AG08396 (cell line): ENCODE results near the gene ZSCAN21.
A peak's percentile ranks its signal among the peaks of the same experiment; 100 is the strongest.

Experiments used
- DNase-seq: peaks from one replicate; pipeline ENCODE4 v3.0.0; 2012; ENCODE audit warnings: low spot score, mixed read lengths

Gene ZSCAN21

DNA sequence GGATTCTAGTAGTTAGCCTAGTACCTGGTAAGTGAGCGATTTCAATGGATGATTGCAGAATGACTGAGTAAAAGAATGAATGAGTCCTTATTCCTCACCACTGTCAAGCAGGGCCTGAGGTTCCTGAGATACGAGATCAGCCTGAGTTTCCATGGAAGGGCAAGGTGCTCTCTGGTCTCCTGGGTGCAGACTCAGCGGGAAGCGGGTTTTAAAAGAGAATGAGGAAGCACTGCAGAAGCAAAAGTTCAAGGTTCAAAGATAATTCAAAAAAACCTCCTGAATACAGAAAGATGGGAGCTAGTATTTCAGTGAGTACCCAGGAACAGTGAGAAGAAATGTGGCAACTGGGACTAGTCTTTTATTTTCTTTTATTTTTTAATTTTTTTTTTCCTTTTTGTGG lies 27.6 kb downstream of the ZSCAN21 start:
- DNase-seq, result no peak

DNA sequence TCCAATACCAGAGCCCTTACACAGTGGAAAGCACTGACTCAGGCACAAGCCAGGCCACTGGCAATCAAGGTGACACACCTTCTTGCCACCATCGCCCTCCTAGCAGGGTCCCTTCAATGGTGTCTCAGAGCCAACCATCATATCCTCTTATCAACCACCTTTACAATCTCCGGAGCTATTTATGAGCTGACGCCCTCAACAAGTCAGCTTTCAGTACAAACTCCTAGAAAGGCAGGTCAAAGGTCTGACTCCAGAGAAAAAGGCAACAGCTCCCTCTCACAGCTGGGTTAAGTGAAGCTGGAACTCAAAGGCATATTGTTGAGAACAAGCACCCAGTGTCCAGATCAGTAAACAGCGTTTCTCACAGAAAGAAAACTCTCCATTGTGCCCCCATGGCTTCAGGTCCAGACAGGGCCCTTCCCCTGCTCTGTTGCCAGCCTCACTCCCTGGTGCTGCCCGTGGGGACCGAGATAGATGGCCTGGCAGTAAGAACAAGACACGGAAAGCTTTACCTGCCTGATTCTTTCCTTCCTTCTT lies 29.5 kb downstream of the ZSCAN21 start:
- no peak for DNase-seq

DNA sequence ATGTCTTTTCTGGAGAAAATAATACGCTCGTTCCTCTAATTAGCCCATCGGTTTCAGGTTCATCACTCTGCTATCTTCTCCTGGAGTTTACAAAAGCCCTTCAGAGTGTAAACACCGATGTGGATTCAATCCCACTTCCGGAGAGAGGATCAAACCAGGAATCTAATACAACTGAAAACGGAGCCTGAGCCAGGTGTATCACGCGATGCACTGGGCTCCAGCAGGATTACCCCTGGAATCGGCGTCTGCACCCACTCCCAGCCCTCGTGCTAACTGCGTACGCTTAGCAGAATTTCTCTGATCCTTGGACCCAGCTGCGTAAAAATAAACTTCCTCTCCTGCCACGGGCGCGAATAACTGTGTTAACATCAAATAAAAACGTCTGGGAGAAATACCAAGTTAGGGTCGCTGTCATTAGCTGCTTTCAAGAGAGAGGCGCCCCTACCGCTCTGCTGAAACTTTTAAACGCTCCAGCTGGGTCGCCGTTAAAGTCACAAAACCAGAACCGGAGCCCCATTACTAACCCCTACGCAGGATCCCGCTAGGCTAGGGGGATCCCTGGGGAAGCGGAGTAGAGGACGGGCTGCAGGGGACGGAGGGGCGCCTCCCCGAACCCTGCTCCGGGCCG lies 31.4 kb downstream of the ZSCAN21 start:
- no peak for DNase-seq

DNA sequence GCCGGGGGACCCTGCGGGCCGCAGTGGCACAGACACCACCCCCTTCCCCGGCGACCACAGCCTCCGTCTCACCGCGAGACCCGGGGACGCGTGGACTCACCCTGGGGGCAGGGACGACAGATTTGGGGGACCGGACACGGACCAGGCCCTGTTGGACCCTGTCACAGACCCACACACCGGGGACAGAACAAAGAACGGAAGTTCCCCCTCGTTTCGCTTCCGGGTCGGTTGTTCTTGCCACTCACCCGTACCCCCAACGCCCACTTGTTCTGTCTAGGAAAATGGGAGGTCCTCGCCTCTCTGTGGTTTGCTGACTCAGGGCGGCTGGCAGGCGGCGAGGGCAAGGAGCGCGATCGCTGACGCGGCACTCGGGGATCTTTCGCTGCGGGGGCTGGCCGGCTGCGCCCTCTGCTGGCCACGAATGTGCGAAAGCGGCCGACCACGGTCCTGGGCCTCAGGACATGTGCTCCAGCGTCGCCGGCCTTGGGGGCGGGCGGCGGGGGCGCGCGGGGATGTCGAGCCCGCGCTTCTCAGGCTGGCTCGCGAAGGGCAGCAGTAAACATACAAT lies 32.0 kb downstream of the ZSCAN21 start, which contains the start of gene ZNF3:
Gene ZNF3, minus strand, starts transcription at position 189 of the 568 bp plus-strand sequence. CDS start 4,366 bp downstream, outside the sequence.
- peak; percentile 97 for DNase-seq

DNA sequence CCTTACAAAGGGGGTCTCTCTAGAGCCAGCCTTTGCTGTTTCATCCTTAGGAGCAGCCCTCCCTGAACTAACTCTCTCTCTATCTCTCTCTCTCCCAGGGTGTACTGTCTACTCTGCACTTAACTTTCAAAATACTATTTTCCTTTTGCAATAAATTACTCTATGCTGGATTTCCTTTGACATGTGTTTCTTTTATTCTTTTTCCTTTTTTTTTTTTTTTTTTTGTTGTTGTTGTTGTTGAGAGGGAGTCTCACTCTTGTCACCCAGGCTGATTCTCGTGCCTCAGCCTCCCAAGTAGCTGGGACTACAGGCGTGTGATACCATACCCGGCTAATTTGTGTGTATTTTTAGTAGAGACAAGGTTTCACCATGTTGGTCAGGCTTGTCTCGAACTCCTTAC lies 33.4 kb downstream of the ZSCAN21 start:
- no peak for DNase-seq

DNA sequence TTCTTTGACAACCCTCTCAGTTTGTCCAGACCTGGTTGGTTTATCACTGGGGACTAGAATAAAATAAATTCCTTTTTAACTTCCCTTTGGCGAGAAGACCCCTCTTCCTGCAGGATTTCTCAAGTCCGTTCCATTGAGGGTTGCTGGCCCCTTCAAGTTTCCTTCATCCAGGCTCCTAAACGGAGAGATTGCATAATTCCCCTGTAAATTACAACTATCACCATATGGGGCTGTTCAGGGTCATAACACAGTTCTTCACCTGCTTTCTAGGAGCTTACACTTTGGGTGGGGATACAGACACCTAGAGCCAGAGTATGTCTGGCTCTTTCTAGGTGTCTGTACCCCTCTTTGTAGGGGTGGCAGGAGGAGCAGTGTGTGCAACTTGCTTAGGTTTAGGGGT lies 35.9 kb downstream of the ZSCAN21 start:
- DNase-seq, result no peak

DNA sequence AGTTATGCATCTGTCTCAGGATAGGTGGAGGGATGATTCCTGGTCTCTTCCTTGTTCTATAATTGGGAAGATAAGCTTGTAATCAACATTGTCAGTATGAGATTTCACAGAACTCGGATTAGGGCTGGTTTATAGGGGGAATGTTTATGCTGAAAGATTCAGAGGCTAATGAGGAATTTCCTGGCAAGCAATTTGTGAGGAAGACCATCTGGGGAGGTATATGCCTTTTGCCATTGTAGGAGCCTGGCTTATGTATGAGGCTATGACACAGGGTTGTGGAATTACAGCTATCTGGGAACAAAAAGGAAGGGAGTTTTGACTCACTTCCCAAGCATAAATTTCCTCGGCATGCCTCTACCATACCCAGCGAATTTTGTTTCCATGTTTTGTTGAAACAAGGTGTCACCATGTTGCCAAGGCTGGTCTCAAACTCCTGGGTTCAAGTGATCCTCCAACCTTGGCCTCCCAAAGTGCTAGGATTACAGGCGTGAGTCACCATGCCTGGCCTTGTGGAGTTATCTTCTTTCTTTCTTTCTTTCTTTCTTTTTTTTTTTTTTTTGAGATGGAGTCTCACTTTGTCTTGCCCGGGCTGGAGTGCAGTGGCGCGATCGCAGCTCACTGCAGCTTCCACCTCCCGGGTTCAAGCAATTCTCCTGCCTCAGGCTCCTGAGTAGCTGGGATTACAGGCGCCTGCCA lies 37.6 kb downstream of the ZSCAN21 start:
- DNase-seq, result peak; percentile 85

DNA sequence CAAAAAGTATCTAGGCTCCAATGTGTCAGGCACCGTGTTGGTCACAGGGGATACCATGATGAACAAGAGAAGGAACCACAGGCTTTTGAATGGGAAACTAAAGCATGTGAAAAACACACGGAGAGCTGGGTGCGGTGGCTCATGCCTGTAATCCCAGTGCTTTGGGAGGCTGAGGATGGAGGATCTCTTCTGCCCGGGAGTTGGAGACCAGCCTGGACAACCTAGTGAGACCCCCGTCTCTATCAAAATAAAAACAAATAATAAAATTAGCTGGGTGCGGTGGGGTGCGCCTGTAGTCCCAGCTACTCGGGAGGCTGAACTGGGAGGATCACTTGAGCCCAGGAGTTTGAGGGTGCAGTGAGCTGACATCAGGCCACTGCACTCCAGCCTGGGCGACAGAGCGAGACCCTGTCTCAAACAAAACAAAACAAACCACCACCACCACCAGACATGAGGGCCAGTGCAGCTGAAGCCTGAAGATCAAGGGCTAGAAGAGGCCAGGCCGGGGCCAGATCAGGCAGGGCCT lies 38.6 kb downstream of the ZSCAN21 start:
- no peak for DNase-seq

DNA sequence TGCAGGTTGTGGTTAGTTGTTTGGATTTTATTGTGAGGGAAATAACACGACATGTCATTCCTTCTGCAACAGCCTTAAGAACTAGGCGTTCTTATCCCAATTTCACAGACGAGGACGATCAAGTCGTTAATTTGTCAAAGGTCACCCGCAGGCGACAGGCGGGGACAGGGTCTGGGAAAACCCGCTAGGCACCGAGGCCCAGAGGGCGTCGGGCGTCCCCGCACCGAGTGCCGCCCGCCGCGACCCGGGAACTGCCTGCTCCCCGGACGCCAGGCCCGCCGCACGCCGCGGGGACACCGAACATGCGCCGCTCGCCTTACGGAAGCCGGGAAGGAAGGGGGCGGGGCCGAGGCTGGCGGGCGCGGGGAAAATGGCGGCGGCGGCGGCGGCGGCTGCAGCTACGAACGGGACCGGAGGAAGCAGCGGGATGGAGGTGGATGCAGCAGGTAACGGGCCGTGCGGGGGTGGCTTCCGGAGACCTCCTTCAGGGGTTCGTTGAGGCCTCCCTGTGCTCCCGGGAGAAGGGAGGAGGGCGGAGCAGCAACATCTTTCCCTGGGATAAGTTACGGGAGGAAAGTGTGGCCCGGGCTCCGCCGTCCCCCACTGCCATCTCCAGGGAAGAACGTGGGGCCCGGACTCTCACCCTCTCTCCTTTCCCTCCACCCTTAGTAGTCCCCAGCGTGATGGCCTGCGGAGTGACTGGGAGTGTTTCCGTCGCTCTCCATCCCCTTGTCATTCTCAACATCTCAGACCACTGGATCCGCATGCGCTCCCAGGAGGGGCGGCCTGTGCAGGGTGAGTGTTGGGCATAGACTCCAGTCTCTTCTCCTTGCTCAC lies 39.3 kb downstream of the ZSCAN21 start, which contains the start of gene COPS6:
Gene COPS6, plus strand, starts transcription at position 349 of the 837 bp plus-strand sequence. Its CDS starts 22 bp downstream, at position 371.
- peak; percentile 82 for DNase-seq

DNA sequence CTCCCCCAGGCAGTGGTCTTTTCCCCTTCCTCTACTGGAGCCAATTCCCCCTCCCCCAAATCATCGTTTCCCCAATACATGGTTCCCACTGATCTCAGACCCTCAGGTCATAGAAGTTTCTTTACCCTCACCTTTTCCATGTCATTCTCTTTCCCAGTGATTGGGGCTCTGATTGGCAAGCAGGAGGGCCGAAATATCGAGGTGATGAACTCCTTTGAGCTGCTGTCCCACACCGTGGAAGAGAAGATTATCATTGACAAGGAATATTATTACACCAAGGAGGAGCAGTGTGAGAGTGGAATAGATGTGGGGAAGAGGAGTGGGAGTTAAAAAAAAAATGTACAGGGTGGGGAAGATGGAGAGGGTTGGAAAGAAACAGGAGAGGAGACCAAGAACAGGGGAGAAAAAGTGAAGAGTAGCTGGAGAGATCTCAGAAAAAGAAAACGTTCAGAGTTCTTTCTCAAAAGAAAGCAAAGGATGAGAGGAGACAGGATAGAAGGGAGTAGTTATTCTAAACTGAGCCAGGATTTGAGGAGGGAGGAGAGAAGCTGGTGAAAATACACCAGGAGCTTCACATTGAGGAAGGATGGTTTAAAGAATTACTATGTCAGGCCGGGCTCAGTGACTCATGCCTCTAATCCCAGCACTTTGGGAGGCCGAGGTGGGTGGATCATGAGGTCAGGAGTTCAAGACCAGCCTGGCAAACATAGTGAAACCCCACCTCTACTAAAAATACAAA lies 40.1 kb downstream of the ZSCAN21 start:
- DNase-seq, result no peak

DNA sequence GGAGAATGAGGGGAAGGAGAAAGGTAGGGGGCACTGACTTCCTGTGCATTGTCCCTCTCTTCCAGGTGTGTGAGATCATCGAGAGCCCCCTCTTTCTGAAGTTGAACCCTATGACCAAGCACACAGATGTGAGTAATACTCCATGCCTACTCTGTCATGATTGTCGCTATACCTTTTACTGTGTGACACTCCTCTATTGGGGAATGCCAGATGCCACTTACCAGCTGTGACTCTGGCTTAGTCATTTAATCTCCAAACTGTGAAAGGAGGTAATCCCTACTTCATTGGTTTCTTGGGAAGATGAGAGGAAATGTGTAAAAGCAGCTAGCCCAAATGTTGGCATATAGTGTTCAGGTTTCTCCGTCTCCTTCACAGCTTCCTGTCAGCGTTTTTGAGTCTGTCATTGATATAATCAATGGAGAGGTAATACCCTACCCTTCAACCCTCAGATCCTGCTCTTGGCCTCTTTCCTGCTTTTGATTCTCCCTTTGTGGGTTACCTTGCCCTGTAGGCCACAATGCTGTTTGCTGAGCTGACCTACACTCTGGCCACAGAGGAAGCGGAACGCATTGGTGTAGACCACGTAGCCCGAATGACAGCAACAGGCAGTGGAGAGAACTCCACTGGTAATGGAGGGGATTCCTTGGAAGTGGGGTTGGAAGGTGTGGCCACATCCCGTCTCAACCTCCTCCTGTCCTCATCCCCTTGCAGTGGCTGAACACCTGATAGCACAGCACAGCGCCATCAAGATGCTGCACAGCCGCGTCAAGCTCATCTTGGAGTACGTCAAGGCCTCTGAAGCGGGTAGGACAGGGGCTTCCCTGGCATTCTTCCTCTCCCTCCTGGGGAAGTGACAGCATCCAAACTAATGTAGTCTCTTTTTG lies 41.2 kb downstream of the ZSCAN21 start:
- DNase-seq, result no peak

DNA sequence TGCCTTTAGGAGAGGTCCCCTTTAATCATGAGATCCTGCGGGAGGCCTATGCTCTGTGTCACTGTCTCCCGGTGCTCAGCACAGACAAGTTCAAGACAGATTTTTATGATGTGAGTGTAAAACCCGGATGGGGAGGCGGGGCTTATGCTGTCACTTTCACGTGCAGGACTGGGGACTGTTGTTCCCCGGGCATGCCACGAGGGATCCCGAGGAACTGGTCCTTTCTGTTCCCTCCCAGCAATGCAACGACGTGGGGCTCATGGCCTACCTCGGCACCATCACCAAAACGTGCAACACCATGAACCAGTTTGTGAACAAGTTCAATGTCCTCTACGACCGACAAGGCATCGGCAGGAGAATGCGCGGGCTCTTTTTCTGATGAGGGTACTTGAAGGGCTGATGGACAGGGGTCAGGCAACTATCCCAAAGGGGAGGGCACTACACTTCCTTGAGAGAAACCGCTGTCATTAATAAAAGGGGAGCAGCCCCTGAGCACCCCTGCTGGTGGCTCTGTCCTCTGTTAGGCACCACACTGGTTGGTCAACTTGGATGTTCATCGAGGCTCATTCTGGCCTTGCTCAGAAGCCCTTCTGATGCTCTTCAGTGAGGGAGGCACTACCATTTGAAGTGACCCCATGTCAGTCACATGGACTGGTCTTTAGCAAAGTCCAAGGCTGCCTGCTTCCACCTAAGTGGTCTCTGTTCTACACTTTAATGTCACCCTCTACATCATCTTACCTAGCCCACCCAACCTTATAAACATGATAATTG lies 42.0 kb downstream of the ZSCAN21 start:
- no peak for DNase-seq

DNA sequence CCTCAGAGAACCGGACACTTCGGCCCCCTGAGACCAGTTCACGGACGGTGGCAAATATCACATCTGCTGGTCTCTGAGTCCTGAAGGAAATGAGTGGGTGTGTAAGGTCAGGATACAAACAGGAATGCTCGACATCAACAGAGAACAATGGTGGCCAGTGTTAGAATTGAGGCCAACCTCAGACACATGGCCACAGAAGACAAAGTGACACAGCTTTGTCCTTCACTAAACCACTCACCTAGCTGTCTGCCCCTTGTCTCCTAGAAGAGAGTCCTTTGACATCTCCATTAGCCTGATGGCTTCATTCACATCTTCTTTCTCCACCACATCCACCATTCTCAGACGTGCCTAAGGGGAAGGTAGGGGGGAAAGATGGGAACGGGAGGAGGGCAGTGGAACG lies 43.5 kb downstream of the ZSCAN21 start:
- no peak for DNase-seq

DNA sequence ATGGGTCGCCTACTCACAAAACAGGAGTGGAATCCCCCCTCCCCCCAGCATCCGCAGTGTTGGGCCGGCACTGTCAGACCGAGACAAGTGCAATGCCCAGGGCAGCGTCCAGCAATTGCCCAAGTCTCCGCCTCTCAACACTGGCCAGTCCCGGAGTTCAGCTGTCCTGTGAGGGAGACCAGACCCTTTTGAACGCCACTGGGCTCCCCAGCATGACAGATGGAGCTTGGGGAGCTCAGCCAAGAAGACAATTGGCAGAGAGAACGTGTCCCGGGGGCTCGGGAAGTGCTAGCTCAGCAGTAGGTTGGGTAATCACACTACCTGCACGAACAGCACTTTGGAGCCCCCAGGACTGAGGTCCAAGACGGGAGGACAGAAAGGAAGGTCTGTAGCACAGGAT lies 43.9 kb downstream of the ZSCAN21 start:
- no peak for DNase-seq

DNA sequence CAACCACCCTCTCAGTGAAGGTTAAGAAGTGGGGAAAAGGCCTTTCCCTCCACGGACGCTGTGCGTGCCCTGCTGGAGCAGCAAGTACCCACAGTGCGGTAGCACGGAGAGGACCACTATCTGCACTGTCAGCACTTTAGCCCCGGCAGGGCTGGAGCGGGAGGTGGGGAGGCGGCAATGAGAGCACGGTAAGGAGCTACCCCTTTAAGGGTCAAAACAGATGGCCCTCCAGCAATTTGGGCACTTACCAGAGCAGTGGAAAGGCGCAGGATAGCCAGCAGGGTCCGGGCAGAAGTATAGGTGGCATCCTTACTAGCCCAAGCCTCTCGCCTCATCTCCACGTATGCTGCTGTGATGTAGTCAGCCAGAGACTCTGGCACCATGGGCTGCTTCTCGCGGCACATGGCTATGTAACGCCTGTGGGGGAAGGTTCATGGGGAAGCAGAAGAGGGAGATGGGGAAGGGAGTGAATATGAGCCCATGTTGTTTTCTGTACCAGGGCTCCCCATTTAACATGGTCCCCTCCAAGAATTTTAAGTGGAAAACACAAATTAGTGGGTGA lies 44.4 kb downstream of the ZSCAN21 start:
- no peak for DNase-seq

DNA sequence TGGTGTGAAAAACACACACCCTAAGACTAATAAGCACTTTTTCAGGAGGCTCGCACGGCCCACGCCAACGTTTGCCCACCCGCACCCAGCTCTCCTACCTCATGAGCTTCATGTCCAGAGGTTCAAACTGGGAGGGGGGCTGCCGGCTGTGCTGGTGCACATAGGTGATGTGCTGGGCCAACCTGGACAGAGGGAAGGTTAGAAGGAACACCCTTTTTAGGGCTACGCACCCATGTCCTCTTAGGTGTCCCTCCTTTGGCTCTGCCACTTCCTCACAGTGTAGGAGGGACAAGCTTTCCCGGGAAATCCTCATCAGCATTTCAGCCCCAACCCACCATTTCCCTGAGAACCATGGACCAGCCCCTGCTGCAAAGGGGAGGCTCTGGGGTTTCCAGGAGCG lies 45.7 kb downstream of the ZSCAN21 start:
- DNase-seq, result no peak

DNA sequence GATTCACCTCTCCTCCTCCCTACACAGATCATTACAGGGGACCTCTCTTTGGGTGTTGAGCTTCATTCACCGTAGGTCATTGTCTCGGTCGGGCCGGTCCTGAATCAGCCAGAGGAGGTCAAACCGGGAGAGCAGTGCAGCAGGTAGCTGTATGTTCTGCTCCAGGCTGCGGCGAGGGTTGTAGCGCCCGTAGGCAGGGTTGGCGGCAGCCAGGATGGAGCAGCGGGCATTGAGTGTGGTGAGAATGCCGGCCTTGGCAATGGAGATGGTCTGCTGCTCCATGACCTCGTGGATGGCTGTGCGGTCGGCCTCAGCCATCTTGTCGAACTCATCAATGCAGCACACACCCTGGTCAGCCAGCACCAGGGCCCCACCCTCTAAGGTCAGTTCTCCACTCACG lies 46.1 kb downstream of the ZSCAN21 start:
- no peak for DNase-seq

DNA sequence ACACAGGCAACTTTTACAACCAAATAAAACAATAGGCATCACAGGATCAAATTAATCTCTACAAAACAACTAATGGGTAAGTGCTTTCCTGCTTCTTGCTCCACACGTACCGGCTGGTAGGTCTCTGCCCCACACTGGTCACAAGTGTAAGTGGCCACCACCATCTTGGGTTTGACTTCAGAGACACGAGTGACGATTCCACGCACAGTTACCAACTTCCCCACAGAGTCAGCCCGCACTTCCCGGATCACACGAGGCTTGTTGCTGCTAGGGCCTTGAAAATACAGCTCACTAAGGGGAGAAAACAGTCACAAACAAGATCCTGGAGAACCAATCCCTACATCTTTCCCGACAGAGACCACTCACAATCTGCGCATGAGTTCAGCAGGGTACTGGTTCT lies 49.3 kb downstream of the ZSCAN21 start:
- DNase-seq, result no peak

DNA sequence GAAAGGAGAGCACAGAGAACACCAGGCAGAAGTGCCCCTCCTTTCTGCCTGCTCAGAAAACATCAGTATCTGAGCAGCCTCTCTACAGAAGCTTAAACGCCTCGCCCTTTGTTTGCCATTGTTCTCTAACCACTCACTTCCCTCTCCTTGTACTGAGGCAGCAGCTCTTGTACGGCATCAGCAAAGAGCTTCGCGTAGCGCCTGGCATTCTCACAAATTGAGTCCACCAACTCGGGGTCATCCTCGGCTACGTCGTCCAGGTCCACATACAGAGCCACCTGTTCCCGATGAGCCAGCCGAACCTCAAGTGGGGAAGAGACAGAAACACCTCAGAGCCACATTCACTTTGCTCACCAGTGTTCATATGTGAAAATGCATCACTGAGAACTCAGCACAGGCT lies 49.9 kb downstream of the ZSCAN21 start:
- DNase-seq, result no peak
